PFSK-1 (cell line): ENCODE data around the gene SIAE.

Source experiments
- FOXP2 ChIP-seq: optimal IDR thresholded peaks from 2 replicates; pipeline ENCODE3; 2011; ENCODE audit warnings: borderline replicate concordance, control low read depth, inconsistent platforms; ENCODE audit not compliant: insufficient read depth; ENCODE audit errors: extremely low read length, extremely low read depth
- POLR2AphosphoS5 ChIP-seq: IDR thresholded peaks from 2 replicates; pipeline ENCODE4 v1.6.1; 2012; ENCODE audit warnings: low read depth, mild to moderate bottlenecking, control low read depth, low read length, moderate library complexity
- REST ChIP-seq, 2 experiments: IDR thresholded peaks; 2 replicates each; pipeline versions ENCODE4 v1.6.1 to v1.8.0; 2011 to 2012; ENCODE audit warnings: low read depth in 2 of 2, low read length in 2 of 2, control low read depth in 1 of 2, inconsistent platforms in 1 of 2, mild to moderate bottlenecking in 1 of 2, moderate library complexity in 1 of 2; ENCODE audit not compliant: insufficient read depth in 1 of 2
- SIN3A ChIP-seq: IDR thresholded peaks from 2 replicates; pipeline ENCODE4 v1.6.1; 2012; ENCODE audit warnings: mild to moderate bottlenecking, low read length, moderate library complexity, borderline replicate concordance; ENCODE audit not compliant: insufficient read depth
- TAF1 ChIP-seq: IDR thresholded peaks from 2 replicates; pipeline ENCODE4 v1.6.1; 2012; ENCODE audit warnings: low read length, control low read depth, borderline replicate concordance; ENCODE audit not compliant: insufficient read depth

The SIAE gene

GRCh38 chr11:124600621-124601320 is 72.8 kb downstream of the SIAE start:
- TF ChIP-seq FOXP2 (no peak), REST (IDR thresholded peaks at IDR 0.05; ENCODE audit: insufficient read depth in 1 of 2, low read depth in 2 of 2, low read length in 2 of 2) (no peak), TAF1 (no peak), POLR2AphosphoS5 (no peak), SIN3A (no peak)

GRCh38 chr11:124597626-124598025 is 75.9 kb downstream of the SIAE start:
- TF ChIP-seq FOXP2 (no peak), SIN3A (no peak), REST (IDR thresholded peaks at IDR 0.05; ENCODE audit: insufficient read depth in 1 of 2, low read depth in 2 of 2, low read length in 2 of 2) (no peak), TAF1 (no peak), POLR2AphosphoS5 (no peak)

- TF ChIP-seq POLR2AphosphoS5 (no peak), FOXP2 (no peak), SIN3A (no peak), REST (IDR thresholded peaks at IDR 0.05; ENCODE audit: insufficient read depth in 1 of 2, low read depth in 2 of 2, low read length in 2 of 2) (no peak), TAF1 (no peak)
These were observed 78.2 kb downstream of the SIAE start for GRCh38 chr11:124595302-124595701.

GRCh38 chr11:124592627-124593026 is 80.9 kb downstream of the SIAE start:
- no peak for TF ChIP-seq TAF1
- TF ChIP-seq REST (IDR thresholded peaks at IDR 0.05; ENCODE audit: insufficient read depth in 1 of 2, low read depth in 2 of 2, low read length in 2 of 2), result no peak
- no peak for TF ChIP-seq POLR2AphosphoS5
- TF ChIP-seq FOXP2, result no peak
- TF ChIP-seq SIN3A, result no peak

- no peak for TF ChIP-seq TAF1
- TF ChIP-seq REST (IDR thresholded peaks at IDR 0.05; ENCODE audit: insufficient read depth in 1 of 2, low read depth in 2 of 2, low read length in 2 of 2), result no peak
- no peak for TF ChIP-seq FOXP2
- no peak for TF ChIP-seq POLR2AphosphoS5
- no peak for TF ChIP-seq SIN3A
These were observed 82.1 kb downstream of the SIAE start for GRCh38 chr11:124591430-124591829.
